ENCODE results near the gene WASF3.

The WASF3 gene

DNA sequence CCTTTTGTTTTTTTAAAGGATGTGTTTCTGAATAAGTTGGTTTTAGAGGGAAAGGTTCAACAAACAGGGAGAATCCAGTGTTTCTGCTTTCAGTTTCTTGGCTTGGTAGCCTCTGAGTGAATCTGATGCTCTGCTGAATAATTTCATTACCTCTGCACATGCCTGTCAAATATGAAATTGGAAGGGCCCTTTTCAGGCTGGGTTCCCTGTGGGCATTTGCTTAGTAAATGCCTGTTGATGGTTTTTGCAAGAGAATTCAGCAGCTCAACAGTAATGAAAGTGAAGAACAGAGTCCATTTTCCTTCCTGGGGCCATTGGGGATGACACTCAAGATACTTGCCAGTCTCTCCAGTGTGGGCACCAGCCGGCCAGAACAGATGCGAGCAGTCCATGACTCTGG is 128.8 kb downstream of the WASF3 start:
- DNase-seq (ENCODE audit: low spot score): no peak
- TF ChIP-seq, protein P1, sequence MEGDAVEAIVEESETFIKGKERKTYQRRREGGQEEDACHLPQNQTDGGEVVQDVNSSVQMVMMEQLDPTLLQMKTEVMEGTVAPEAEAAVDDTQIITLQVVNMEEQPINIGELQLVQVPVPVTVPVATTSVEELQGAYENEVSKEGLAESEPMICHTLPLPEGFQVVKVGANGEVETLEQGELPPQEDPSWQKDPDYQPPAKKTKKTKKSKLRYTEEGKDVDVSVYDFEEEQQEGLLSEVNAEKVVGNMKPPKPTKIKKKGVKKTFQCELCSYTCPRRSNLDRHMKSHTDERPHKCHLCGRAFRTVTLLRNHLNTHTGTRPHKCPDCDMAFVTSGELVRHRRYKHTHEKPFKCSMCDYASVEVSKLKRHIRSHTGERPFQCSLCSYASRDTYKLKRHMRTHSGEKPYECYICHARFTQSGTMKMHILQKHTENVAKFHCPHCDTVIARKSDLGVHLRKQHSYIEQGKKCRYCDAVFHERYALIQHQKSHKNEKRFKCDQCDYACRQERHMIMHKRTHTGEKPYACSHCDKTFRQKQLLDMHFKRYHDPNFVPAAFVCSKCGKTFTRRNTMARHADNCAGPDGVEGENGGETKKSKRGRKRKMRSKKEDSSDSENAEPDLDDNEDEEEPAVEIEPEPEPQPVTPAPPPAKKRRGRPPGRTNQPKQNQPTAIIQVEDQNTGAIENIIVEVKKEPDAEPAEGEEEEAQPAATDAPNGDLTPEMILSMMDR (IDR thresholded peaks at IDR 0.05; ENCODE audit: extremely low read depth, missing control alignments): no peak

DNA sequence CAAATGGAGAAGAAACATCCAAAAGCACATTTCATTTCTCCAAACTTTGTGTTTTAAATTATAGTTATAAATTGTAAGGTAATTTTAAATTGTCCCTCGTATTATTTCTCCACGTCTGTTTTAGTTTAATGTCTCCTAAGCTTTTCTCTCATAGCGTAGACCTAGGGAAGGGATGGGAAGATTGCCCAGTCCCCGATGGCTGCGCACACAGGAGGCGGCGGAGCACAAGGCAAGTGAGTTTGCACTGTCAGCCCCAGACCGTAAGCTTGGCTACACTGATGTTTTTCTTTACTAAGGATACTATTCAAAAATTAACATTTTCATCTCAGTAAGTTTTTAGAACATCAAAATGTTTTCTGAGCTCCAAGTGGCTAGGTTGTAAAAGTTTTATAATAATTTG is 130.8 kb downstream of the WASF3 start:
- TF ChIP-seq, protein P1 (IDR thresholded peaks at IDR 0.05; ENCODE audit: extremely low read depth, missing control alignments): no peak
- DNase-seq (ENCODE audit: low spot score): no peak

DNA sequence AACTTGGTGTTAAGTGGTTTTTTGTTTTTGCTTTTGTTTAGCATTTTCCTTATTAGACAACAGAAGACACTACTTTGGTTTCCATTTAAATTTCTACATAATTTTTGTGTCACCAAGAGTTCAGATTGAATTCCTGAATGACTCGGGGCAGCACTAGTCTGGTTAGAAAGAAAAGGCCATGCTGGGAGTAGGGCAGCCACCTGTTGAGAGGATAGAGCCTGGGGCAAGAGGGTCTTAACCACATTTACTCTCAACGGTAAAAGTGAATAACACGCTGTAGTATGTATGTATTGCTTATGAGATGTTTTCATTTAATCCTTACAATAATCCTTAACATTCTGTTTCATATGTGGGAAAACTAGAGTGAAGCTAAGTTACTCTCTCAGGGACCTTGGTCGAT is 131.5 kb downstream of the WASF3 start:
- DNase-seq (ENCODE audit: low spot score): no peak
- TF ChIP-seq, protein P1 (IDR thresholded peaks at IDR 0.05; ENCODE audit: extremely low read depth, missing control alignments): no peak

DNA sequence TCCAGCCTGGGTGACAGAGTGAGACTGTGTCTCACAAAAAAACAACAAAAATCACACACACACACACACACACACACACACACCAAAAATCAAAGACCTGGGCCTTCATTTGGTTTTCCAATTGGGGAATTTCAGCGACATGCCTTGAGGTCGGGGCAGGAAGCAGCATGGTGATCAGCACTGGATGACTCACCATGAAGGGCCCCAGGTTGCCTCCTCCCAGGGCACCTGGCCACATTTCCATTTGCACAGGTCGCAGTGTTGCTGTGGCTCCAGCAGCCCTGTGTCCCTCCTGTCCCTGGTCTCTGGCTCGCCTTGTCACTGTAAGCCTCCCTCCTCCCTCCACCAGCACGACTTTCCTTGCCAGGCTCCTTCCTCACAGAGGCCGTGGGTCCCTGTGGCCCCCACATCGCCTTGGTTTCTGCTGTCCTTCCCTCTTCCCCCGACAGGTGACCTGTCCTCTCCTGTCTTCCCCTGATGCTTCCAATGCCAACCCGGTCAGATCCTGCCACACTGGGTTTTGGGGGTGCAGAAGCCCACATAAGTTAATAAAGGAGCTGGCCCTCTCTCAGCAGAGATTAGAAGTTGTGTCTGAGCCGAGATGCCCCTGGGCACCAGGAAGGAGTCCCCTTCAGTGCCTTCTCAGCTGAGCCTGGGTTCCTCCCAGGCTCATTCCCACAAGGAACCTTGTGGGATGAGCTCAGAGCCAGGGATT is 136.4 kb downstream of the WASF3 start:
- no peak for DNase-seq (ENCODE audit: low spot score)
- TF ChIP-seq, protein P1 (IDR thresholded peaks at IDR 0.05; ENCODE audit: extremely low read depth, missing control alignments): no peak

DNA sequence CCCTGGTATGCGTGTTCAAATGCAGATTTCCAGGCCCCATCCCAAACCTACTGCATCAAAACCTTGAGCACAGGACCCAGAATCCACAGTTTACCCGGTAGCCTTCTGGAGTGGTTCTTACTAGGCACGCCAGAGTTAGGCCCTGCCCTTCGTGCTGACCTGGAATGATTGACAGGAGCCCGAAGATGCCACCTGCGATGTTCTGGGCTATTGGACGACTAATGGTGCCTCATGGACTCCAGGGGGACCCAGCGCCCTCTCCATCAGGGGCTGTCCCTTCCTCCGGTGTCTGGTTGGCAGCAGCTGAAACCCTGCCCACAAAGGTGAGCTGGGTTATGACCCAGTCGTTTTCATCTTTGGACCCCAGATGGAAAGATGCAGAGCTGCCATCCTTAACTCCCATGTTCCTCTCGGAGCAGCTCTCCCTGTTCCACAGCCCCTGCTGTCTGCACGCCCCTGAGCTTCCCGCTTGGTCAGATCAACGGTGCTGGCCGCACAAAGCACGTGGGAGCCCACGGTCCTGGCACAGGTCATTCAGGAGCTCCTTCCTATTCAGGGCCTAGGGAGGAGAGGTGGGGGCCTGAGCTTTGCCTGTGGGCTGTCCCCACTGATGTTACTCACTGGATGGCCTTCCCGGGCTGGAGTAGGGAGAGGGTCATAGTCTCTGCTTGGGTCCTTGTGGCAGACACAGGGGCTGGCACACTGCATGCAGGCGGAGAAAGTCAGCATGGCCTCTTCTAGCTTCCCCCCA is 137.3 kb downstream of the WASF3 start:
- no peak for DNase-seq (ENCODE audit: low spot score)
- TF ChIP-seq, protein P1 (IDR thresholded peaks at IDR 0.05; ENCODE audit: extremely low read depth, missing control alignments): no peak

DNA sequence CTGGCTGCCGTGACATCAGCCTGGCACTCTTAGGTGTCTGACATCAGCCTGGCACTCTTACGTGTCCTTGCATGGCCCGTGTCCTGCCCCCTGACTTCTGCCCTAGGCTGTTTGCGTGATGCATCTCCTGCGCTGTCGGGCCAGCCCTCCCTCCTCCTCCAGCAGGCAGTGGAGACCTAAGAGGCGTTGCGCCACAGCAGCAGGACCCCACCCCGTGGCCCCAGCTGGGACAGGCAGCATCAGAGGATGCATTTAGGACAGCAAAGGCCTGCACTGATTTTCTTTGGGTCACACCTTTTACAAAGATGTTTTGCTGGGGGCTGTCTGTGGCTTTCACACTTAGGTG is 137.8 kb downstream of the WASF3 start:
- TF ChIP-seq, protein P1 (IDR thresholded peaks at IDR 0.05; ENCODE audit: extremely low read depth, missing control alignments): no peak

DNA sequence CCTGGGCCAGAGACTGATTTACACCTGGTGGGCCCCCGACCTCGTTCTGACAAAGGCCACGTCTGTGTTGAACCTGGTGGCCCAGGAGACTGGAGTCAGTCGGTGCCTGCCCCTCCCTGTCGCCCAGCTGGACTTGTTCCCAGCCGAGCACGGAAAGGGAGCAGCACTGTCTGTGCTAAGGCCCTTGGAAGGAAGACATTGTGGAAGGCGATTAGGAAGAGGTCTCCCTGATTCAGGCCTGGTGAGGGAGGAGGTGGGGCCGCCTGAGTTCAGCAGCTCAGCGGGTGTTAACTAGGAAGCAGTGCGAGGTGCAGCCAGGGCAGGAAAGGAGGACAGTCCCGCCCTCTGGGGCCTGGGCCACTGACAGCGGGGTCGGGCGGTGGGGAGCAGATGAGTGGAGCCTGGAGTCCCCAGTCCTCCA is 138.4 kb downstream of the WASF3 start:
- DNase-seq (ENCODE audit: low spot score): no peak
- TF ChIP-seq, protein P1 (IDR thresholded peaks at IDR 0.05; ENCODE audit: extremely low read depth, missing control alignments): no peak

More for the DNA sequence above, 137.8 kb downstream of the WASF3 start:
- DNase-seq (ENCODE audit: low spot score): no peak

All from GM20000 (cell line).